Measurements from ENCODE around the gene FALEC. TPM values are rescaled to one million over a fixed set of nuclear protein-coding genes. Genes with fewer than 3 reads are reported as not detected.

The FALEC gene
- not detected for polyA plus RNA-seq (2013, experiment 1 of 2)
- 0.24 TPM for polyA plus RNA-seq (2013, experiment 2 of 2)

DNA sequence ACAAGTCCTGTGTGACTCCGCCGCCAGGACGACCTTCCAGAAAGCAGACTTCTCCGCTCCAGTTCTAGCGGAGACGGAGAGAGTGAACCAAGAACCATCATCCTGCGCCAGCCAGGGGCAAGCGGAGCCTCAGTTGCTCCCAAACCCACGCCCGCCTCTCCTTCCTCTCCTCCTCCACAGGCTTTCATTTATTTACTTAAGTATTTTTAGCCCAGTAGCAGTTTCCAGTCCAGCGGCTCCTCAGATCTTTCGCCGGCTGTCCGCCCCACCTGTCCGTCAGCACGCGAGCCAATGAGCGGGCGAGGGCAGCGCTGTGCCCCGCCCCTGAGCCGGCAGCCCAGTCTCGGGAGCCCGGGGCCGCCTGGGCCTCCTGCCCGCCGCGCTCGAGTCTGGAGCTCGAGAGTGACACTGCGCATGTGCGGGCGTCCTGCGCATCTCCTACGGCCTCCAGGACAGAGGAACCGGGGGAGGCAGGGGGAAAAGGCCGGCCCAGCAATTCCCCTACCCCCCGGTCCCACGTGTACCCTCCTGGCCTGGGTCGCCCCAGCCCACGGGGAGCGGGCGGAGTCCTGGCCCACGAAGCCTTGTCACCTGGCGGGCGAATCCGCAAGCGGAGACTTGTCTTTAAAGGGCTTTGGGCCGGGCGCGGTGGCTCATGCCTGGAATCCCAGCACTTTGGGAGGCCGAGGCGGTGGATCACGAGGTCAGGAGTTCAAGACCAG lies at the start of gene FALEC:
TSS of gene FALEC (plus strand) at position 425 of the 722 bp plus-strand sequence.
- Histone ChIP-seq H3K4me3 (ENCODE audit: low read length) (peak within 1 kb of the TSS; percentile 73), H2BK120ac (ENCODE audit: low read depth, low read length) (no peak within 1 kb of the TSS), H4K8ac (ENCODE audit: low read depth, low read length) (no peak within 1 kb of the TSS), H3K27me3 (ENCODE audit: insufficient read depth, low read length, poor library complexity) (no peaks in the 10 kb centered on the region), H2AK5ac (ENCODE audit: low read length) (no peak within 1 kb of the TSS), H3K56ac (ENCODE audit: low read length) (peak within 1 kb of the TSS; percentile 97), H3K4ac (ENCODE audit: low read depth, low read length) (peak within 1 kb of the TSS; percentile 47), H3K27ac (ENCODE audit: low read depth, low read length) (peak within 1 kb of the TSS; percentile 34), H3K23ac (ENCODE audit: low read length) (no peak within 1 kb of the TSS), H3K18ac (ENCODE audit: low read length) (peak within 1 kb of the TSS; percentile 63), H3K4me2 (ENCODE audit: low read length) (peak within 1 kb of the TSS; percentile 89), H4K5ac (ENCODE audit: low read length) (no peak within 1 kb of the TSS), H2BK5ac (ENCODE audit: low read length) (no peak within 1 kb of the TSS), H3K79me1 (ENCODE audit: low read length) (no peaks in the 10 kb centered on the region), H3K4me1 (ENCODE audit: control insufficient read depth, low read depth, low read length) (no peaks in the 10 kb centered on the region), H3K36me3 (ENCODE audit: control insufficient read depth, insufficient read depth, low read length) (no peaks in the 10 kb centered on the region), H3K79me2 (ENCODE audit: control insufficient read depth, insufficient read depth, low read length) (no peaks in the 10 kb centered on the region), H3K9ac (ENCODE audit: low read length) (peak within 1 kb of the TSS; percentile 96), H2BK15ac (replicated peaks; ENCODE audit: low read depth) (no peak within 1 kb of the TSS)
- no CpG with 5 or more reads among the region's 54 CpGs for WGBS (ENCODE audit: extremely low coverage, insufficient coverage, low lambda C conversion rate)
- peak; percentile 98 for DNase-seq

DNA sequence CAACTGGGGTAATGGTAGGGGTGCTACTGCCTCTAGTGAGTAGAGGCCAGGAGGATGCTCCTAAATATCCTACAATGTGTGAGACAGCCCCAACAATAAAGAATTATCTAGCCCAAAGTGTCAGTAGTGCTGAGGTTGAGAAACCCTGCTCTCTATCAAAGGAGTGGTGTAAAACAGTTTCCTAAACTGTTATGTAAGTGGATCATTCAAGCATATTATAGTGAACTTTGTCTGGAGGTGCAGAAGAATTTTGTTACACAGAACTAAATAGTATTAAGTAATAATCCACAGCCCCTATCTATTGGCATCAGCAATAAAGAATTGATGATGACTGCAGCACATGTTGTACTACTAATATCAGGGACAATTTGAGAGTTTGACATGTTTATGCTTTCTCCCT lies 48.6 kb upstream of the FALEC start:
- H3K4ac ChIP-seq (ENCODE audit: low read depth, low read length), result no peak overlapping the region
- DNase-seq, result no peak
- H2BK15ac ChIP-seq (replicated peaks; ENCODE audit: low read depth), result no peak overlapping the region

DNA sequence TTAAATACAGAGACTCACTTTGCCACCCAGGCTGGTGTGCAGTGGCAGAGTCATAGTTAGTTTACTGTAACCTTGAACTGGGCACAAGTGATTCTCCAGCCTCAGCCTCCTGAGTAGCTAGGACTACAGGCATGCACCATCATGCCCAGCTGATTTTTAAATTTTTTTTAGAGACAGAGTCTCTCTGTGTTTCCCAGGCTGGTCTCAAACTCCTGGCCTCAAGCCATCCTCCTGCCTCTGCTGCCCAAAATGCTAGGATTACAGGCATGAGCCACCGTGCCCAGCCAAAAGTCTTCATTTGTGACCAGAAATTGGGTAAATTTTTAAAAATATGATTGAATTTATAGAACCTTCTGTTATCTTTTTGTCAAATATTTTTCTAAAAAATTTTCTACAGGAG lies 46.3 kb upstream of the FALEC start:
- DNase-seq, result no peak
- Histone ChIP-seq H3K4me2 (ENCODE audit: low read length) (no peak overlapping the region), H3K27ac (ENCODE audit: low read depth, low read length) (no peak overlapping the region), H3K23ac (ENCODE audit: low read length) (no peak overlapping the region), H2AK5ac (ENCODE audit: low read length) (no peak overlapping the region), H4K5ac (ENCODE audit: low read length) (no peak overlapping the region), H3K79me2 (ENCODE audit: control insufficient read depth, insufficient read depth, low read length) (no peaks in the 10 kb centered on the region), H3K4ac (ENCODE audit: low read depth, low read length) (no peak overlapping the region), H3K27me3 (ENCODE audit: insufficient read depth, low read length, poor library complexity) (no peaks in the 10 kb centered on the region), H2BK120ac (ENCODE audit: low read depth, low read length) (no peak overlapping the region), H2BK5ac (ENCODE audit: low read length) (no peak overlapping the region), H3K18ac (ENCODE audit: low read length) (no peak overlapping the region), H3K56ac (ENCODE audit: low read length) (no peak overlapping the region), H2BK15ac (replicated peaks; ENCODE audit: low read depth) (no peak overlapping the region), H3K4me1 (ENCODE audit: control insufficient read depth, low read depth, low read length) (no peaks in the 10 kb centered on the region), H3K36me3 (ENCODE audit: control insufficient read depth, insufficient read depth, low read length) (peaks cover 12% of the 10 kb centered on the region), H3K9ac (ENCODE audit: low read length) (no peak overlapping the region), H4K8ac (ENCODE audit: low read depth, low read length) (no peak overlapping the region), H3K4me3 (ENCODE audit: low read length) (no peak overlapping the region), H3K79me1 (ENCODE audit: low read length) (no peaks in the 10 kb centered on the region)
- WGBS (ENCODE audit: extremely low coverage, insufficient coverage, low lambda C conversion rate), result no CpG with 5 or more reads among the region's 1 CpG

More for the DNA sequence above, 48.6 kb upstream of the FALEC start:
- H2BK120ac ChIP-seq (ENCODE audit: low read depth, low read length), result no peak overlapping the region
- no peak overlapping the region for H2BK5ac ChIP-seq (ENCODE audit: low read length)
- no peak overlapping the region for H3K9ac ChIP-seq (ENCODE audit: low read length)
- no peaks in the 10 kb centered on the region for H3K27me3 ChIP-seq (ENCODE audit: insufficient read depth, low read length, poor library complexity)
- no peaks in the 10 kb centered on the region for H3K4me1 ChIP-seq (ENCODE audit: control insufficient read depth, low read depth, low read length)
- H3K23ac ChIP-seq (ENCODE audit: low read length), result no peak overlapping the region
- H3K56ac ChIP-seq (ENCODE audit: low read length), result no peak overlapping the region
- H3K79me2 ChIP-seq (ENCODE audit: control insufficient read depth, insufficient read depth, low read length), result no peaks in the 10 kb centered on the region
- H3K4me3 ChIP-seq (ENCODE audit: low read length), result no peak overlapping the region
- H4K8ac ChIP-seq (ENCODE audit: low read depth, low read length), result no peak overlapping the region
- H3K4me2 ChIP-seq (ENCODE audit: low read length), result no peak overlapping the region
- no peak overlapping the region for H4K5ac ChIP-seq (ENCODE audit: low read length)
- no peak overlapping the region for H2AK5ac ChIP-seq (ENCODE audit: low read length)
- H3K79me1 ChIP-seq (ENCODE audit: low read length), result no peaks in the 10 kb centered on the region
- peaks cover 12% of the 10 kb centered on the region for H3K36me3 ChIP-seq (ENCODE audit: control insufficient read depth, insufficient read depth, low read length)
- no peak overlapping the region for H3K18ac ChIP-seq (ENCODE audit: low read length)
- H3K27ac ChIP-seq (ENCODE audit: low read depth, low read length), result no peak overlapping the region

DNA sequence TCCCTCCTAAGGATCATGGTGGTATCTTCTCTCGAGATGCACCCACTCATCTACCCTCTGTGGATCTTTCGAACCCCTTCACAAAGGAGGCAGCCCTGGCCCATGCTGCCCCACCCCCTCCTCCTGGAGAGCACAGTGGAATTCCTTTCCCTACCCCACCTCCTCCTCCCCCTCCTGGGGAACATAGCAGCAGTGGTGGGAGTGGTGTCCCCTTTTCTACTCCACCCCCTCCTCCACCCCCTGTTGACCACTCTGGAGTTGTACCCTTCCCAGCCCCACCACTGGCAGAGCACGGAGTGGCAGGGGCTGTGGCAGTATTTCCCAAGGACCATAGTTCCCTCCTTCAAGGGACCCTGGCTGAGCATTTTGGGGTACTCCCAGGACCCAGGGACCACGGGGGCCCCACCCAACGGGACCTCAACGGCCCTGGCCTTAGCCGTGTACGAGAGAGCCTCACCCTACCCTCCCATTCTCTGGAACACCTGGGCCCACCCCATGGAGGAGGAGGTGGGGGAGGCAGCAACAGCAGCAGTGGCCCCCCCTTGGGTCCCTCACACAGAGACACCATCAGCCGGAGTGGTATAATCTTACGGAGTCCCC lies 42.9 kb upstream of the FALEC start:
- H3K18ac ChIP-seq (ENCODE audit: low read length), result no peak overlapping the region
- H3K36me3 ChIP-seq (ENCODE audit: control insufficient read depth, insufficient read depth, low read length), result peaks cover 12% of the 10 kb centered on the region
- H3K9ac ChIP-seq (ENCODE audit: low read length), result no peak overlapping the region
- H2AK5ac ChIP-seq (ENCODE audit: low read length), result no peak overlapping the region
- no peak overlapping the region for H2BK15ac ChIP-seq (replicated peaks; ENCODE audit: low read depth)
- no peak overlapping the region for H3K23ac ChIP-seq (ENCODE audit: low read length)
- H3K4me3 ChIP-seq (ENCODE audit: low read length), result no peak overlapping the region
- H3K79me2 ChIP-seq (ENCODE audit: control insufficient read depth, insufficient read depth, low read length), result no peaks in the 10 kb centered on the region
- H2BK120ac ChIP-seq (ENCODE audit: low read depth, low read length), result no peak overlapping the region
- no peaks in the 10 kb centered on the region for H3K4me1 ChIP-seq (ENCODE audit: control insufficient read depth, low read depth, low read length)
- H3K4ac ChIP-seq (ENCODE audit: low read depth, low read length), result no peak overlapping the region
- H3K4me2 ChIP-seq (ENCODE audit: low read length), result no peak overlapping the region
- no peak overlapping the region for H3K56ac ChIP-seq (ENCODE audit: low read length)
- H4K8ac ChIP-seq (ENCODE audit: low read depth, low read length), result no peak overlapping the region
- no peak overlapping the region for H3K27ac ChIP-seq (ENCODE audit: low read depth, low read length)
- no CpG with 5 or more reads among the region's 10 CpGs for WGBS (ENCODE audit: extremely low coverage, insufficient coverage, low lambda C conversion rate)
- no peaks in the 10 kb centered on the region for H3K79me1 ChIP-seq (ENCODE audit: low read length)
- no peak overlapping the region for H2BK5ac ChIP-seq (ENCODE audit: low read length)
- DNase-seq, result peak; percentile 42
- no peaks in the 10 kb centered on the region for H3K27me3 ChIP-seq (ENCODE audit: insufficient read depth, low read length, poor library complexity)
- H4K5ac ChIP-seq (ENCODE audit: low read length), result no peak overlapping the region

DNA sequence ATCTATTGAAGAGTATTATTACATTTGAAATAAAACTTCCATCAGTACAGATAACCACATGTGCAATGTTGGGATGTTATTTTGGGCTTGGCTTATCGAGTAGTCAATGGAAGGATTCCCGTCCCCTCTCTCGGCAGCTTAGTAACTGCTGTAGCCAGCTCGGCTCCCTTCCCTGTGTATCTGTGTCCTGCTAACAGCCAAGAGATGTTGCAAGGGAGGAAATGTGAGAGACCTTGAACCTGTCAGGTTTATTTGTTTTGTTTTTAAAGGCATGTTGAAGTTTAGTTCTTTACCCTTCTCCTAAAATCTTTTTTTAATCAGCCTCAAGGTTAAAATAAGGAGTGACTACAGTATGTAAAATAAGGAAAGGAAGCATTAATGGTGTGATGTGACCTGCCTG lies 41.9 kb upstream of the FALEC start:
- DNase-seq, result no peak
- Histone ChIP-seq H4K5ac (ENCODE audit: low read length) (no peak overlapping the region), H2BK5ac (ENCODE audit: low read length) (no peak overlapping the region), H3K4me2 (ENCODE audit: low read length) (no peak overlapping the region), H2BK15ac (replicated peaks; ENCODE audit: low read depth) (no peak overlapping the region), H3K36me3 (ENCODE audit: control insufficient read depth, insufficient read depth, low read length) (peaks cover 12% of the 10 kb centered on the region), H3K27ac (ENCODE audit: low read depth, low read length) (no peak overlapping the region), H3K4me1 (ENCODE audit: control insufficient read depth, low read depth, low read length) (no peaks in the 10 kb centered on the region), H2AK5ac (ENCODE audit: low read length) (no peak overlapping the region), H3K56ac (ENCODE audit: low read length) (no peak overlapping the region), H3K79me1 (ENCODE audit: low read length) (no peaks in the 10 kb centered on the region), H4K8ac (ENCODE audit: low read depth, low read length) (no peak overlapping the region), H2BK120ac (ENCODE audit: low read depth, low read length) (no peak overlapping the region), H3K4ac (ENCODE audit: low read depth, low read length) (no peak overlapping the region), H3K27me3 (ENCODE audit: insufficient read depth, low read length, poor library complexity) (no peaks in the 10 kb centered on the region), H3K18ac (ENCODE audit: low read length) (no peak overlapping the region), H3K23ac (ENCODE audit: low read length) (no peak overlapping the region), H3K79me2 (ENCODE audit: control insufficient read depth, insufficient read depth, low read length) (no peaks in the 10 kb centered on the region), H3K9ac (ENCODE audit: low read length) (no peak overlapping the region), H3K4me3 (ENCODE audit: low read length) (no peak overlapping the region)
- no CpG with 5 or more reads among the region's 4 CpGs for WGBS (ENCODE audit: extremely low coverage, insufficient coverage, low lambda C conversion rate)
